ENCODE results near the gene MRPL54.
"Not testable (repeated sequence)": the region's sequence is repeated elsewhere in the genome, so short reads cannot be mapped to it uniquely, and the experiment has no call there.

Gene MRPL54

DNA sequence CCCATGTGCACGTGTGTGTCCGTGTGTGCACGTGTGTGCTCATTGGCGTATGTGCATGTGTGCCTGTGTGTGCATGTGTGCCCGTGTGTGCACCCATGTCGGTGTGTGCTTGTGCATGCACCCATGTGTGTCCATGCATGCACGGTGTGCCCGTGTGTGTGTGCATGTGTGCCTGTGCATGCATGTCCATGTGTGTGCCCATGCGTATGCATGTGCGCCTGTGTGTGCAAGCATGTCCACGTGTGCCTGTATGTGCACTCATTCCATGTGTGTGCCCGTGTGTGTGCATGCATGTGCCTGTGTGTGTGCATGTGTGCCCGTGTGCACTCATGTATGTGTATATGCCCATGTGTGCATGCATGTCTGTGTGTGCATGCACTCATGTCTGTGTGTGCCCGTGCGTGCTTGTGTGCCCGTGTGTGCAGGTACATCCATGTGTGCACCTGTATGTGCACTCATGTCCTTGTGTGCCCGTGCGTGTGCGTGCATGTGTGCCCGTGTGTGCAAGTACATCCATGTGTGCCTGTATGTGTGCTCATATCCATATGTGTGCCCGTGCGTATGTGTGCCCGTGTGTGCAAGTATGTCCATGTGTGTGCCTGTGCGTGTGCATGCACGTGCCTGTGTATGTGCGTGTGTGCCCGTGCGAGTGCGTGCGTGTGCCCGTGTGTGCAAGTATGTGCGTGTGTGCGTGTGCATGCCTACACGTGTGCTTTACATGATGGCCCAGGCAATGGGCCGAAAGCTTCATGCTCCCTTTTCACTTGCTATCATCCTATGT, 45.3 kb downstream of the MRPL54 start:
- FAIRE-seq = no peak
- DNase-seq (ENCODE audit: insufficient read length) = no peak
- no peak; the same call in 1 of the 2 replicates for TF ChIP-seq POLR2AphosphoS5 (IDR thresholded peaks at IDR 0.05; ENCODE audit: low read depth, low read length)
- TF ChIP-seq TAF1 (IDR thresholded peaks at IDR 0.05; ENCODE audit: borderline replicate concordance, low read depth, low read length) = no peak
- TF ChIP-seq POLR2A (IDR thresholded peaks at IDR 0.05; ENCODE audit: low read depth, low read length) = no peak

DNA sequence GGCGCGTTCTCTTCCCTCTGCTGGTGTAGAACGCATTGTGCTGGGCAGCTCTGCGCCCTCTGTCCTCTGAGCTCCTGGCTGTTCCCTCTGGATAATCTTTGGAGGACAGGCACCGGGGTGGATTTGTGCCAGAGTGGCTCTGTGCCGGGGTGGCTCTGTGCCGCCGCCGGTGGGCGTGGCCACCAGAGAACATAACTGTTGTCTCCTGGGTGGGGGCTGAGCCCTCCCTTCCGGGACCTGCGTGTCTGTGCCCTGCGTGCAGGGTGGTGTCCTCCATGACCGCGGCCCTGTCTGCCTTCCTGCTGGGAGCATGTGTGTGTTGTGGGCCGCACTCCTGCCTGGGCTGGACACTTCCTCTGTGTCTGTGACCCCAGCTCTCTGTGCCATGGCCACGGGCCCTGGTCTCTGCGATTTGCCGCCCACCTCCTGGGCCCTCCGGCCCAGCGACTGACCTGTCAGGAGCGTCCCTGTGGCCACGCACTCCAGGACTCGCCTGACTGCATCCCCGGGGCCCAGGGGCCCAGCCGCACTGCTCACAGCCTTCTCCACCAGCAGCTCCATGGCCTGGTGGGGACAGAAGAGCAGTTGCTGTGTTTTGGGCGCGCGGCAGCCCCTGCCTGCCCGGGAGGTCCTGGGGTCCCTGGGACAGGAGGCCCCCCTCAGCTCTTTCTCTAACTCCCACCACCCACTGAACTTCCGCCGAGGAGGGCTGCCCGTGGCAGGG, 46.1 kb downstream of the MRPL54 start:
- DNase-seq (ENCODE audit: insufficient read length) = no peak
- TF ChIP-seq POLR2AphosphoS5 (IDR thresholded peaks at IDR 0.05; ENCODE audit: low read depth, low read length) (no peak), POLR2A (IDR thresholded peaks at IDR 0.05; ENCODE audit: low read depth, low read length) (no peak), TAF1 (IDR thresholded peaks at IDR 0.05; ENCODE audit: borderline replicate concordance, low read depth, low read length) (no peak)
- FAIRE-seq = no peak

DNA sequence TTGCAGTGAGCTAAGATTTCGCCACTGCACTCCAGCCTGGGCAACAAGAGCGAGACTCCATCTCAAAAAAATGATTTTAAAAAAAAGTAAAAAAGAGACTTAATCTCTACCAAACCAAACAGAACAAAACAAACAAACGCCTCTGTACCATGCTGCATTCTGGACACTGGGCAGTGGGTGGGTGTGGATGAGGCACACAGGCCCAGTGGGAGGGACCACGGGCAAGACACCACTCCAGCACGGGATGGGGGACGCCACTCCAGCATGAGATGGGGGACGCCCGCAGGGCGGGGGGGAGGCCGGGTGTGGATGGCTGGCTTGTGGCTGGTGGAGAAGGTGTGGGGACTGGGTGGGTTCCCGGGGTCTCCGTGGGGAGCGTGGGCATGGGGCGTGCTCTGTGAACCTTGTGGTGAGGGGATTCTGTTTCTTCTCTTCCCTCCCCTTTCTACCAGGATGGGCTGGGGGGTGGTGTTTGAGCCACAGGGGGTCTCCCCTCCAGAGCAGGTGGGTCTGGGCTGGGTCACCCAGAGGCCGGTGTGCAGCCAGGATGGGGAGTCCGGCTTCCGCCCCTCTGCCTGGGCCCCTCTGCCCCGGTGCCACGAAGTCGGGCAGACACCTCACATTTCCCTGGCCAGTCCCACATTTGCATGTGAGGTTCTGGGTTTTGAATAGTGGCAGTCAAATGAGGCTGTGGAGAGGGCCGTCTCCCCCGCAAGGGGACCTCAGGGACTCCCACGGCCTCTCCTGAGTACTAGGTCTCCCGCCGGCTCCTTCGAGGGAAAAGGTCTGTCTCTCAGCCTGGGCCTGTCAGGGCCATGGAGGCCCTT, 47.6 kb downstream of the MRPL54 start:
- DNase-seq (ENCODE audit: insufficient read length) = no peak
- no peak for TF ChIP-seq POLR2AphosphoS5 (IDR thresholded peaks at IDR 0.05; ENCODE audit: low read depth, low read length)
- TF ChIP-seq POLR2A (IDR thresholded peaks at IDR 0.05; ENCODE audit: low read depth, low read length) = no peak
- no peak for TF ChIP-seq TAF1 (IDR thresholded peaks at IDR 0.05; ENCODE audit: borderline replicate concordance, low read depth, low read length)
- peak; percentile 71 for FAIRE-seq

- TF ChIP-seq POLR2A (IDR thresholded peaks at IDR 0.05; ENCODE audit: low read depth, low read length) (no peak), TAF1 (IDR thresholded peaks at IDR 0.05; ENCODE audit: borderline replicate concordance, low read depth, low read length) (no peak), POLR2AphosphoS5 (IDR thresholded peaks at IDR 0.05; ENCODE audit: low read depth, low read length) (no peak)
- FAIRE-seq (peak; percentile 36), DNase-seq (ENCODE audit: insufficient read length) (no peak)
Observed at GRCh38 chr19:3810708-3811355, 48.4 kb downstream of the MRPL54 start.

DNA sequence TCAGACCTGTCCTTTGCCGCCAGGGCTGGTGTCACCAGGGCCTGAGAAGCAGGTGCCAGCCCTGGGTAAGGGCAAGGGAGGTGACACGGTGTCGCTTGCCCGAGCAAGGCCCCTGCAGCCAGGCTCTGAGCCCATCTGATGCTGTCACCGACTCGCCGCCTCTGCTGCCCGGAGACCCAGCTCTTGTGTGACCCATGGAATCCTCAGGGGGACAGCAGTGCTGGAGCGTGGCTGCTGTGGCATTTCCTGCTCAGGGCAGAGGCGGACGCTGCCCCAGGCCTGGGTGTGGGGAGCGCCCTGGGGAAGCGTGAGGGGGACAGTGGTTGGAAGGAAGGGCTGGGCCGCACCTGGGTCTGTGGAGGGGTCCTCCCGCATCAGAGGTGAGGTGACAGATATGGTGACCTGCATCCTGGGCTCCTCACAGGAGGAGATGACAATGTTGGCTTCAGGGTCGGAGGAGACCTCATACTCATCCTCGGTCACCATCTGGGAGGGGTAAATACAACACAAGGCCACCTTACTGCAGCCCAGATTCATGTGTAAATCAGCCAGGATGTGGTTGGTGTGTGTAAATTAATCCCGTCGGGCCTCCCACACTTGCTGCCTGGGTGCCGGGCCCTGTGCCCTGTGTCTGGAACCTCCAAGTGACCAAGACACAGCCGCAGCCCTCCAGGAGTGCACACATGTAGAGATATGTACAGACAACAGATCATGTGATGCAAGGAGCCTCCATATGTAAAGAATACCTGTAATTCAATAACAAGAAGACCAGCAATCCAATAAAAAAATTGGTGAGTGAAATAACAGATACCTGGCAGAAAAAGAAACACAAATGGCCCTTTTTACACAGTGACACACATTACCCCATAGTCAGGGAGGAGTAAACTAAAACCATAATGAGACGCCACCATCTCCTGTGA, 51.3 kb downstream of the MRPL54 start:
- TF ChIP-seq POLR2AphosphoS5 (IDR thresholded peaks at IDR 0.05; ENCODE audit: low read depth, low read length) = no peak
- no peak for TF ChIP-seq TAF1 (IDR thresholded peaks at IDR 0.05; ENCODE audit: borderline replicate concordance, low read depth, low read length)
- no peak for TF ChIP-seq POLR2A (IDR thresholded peaks at IDR 0.05; ENCODE audit: low read depth, low read length)
- DNase-seq (ENCODE audit: insufficient read length) (no peak), FAIRE-seq (no peak)

DNA sequence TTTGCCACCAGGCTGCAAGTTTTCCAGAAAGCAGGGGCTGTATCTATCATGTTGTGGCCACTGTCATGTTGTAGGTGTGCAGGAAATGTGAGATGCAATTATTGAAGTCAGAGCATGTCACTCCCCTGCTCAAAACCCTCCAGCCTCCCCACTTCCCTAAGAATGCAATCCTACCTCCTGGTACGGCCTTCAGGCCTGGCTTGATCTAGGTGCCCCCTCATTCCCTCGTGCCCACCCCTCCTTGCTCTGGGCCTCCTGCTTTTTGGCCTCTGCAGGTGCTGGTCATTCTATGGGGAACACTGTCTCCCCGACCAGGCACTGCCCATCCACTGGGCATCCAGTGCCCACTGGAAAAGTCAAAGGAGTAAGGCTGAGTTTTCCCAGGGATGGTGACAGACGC, 52.2 kb downstream of the MRPL54 start:
- FAIRE-seq = no peak
- TF ChIP-seq POLR2A (IDR thresholded peaks at IDR 0.05; ENCODE audit: low read depth, low read length) (no peak), TAF1 (IDR thresholded peaks at IDR 0.05; ENCODE audit: borderline replicate concordance, low read depth, low read length) (no peak), POLR2AphosphoS5 (IDR thresholded peaks at IDR 0.05; ENCODE audit: low read depth, low read length) (no peak)
- DNase-seq (ENCODE audit: insufficient read length) = no peak

- FAIRE-seq; DNase-seq (ENCODE audit: insufficient read length): not testable (repeated sequence)
Observed at GRCh38 chr19:3816148-3816547, 53.7 kb downstream of the MRPL54 start.

DNA sequence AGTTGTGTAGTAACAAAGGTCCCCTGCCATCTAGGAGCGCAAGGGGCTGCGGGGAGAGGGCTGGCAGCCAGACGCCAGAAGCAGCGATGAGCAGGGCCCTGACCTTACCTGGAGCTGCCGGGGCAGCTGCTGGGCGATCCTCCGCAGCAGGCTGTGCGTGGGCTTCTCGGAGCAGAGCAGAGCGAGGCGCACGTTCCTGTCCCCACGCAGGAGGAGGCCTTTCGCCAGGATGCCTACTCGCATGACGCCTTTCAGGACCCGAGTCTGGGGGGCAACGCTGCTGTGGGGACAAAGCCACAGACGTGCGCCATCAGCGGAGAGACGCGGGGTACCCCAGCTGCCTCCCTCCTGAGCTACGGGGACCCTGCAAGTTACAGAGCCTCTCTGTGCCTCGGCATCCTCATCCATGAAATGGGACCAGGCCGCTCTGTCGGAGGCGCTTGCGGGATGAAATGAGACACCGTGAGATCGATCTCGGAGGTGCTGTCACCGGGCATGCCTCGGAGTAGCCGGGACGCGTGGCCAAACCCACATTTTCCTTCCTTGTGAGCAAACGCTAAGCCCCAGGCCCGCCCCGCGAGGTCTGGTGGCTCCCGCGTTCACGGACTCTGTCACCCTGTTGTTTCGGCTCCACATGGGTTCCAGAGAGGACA, 54.2 kb downstream of the MRPL54 start:
- TF ChIP-seq POLR2AphosphoS5 (IDR thresholded peaks at IDR 0.05; ENCODE audit: low read depth, low read length) = no peak
- no peak for TF ChIP-seq POLR2A (IDR thresholded peaks at IDR 0.05; ENCODE audit: low read depth, low read length)
- no peak for TF ChIP-seq TAF1 (IDR thresholded peaks at IDR 0.05; ENCODE audit: borderline replicate concordance, low read depth, low read length)
- no peak for FAIRE-seq
- DNase-seq (ENCODE audit: insufficient read length) = no peak
